NCI-H2107 (cell line): ENCODE data around the gene MZB1.
"Not testable (repeated sequence)": the region's sequence is repeated elsewhere in the genome, so short reads cannot be mapped to it uniquely, and the experiment has no call there.

Source experiments
- DNase-seq: peaks from one replicate; lab custom pipeline; 2025; lab: John Stamatoyannopoulos, UW

MZB1 gene

GRCh38 chr5:139391570-139392323, 2.0 kb upstream of the MZB1 start:
- DNase-seq = no peak

GRCh38 chr5:139390639-139391569, 1.2 kb upstream of the MZB1 start:
- no peak for DNase-seq

DNA sequence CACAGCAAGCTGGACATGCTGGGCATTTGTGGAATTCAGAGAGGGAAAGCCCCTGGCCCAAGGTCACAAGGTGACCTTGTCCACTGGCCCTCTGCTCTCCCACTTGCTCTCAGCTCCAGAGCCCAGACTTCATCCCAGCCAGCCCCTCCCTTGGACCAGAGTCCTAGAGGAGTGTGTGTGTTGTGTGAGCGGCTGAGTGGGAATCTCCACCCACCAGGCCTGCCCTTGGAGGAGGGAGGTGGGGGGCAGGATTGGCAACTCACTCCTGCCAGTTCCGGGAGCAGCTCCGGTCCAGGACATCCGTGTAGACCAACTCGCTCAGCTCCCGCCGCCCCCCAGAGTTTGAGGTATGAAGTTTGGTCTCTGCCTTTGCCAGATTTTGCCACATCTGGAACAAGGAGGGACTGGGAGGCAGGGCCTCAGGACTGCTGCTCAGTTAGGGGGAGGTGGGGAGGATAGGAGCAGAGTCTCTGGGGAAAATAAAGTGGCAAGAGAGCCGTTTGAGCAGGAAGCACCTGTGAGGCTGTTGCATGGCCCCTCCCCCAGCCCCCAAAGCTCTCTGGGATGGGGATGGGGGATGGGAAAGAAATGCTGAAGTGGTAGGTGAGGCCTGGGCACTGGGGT, 1.4 kb downstream of the MZB1 start:
- no peak for DNase-seq

DNA sequence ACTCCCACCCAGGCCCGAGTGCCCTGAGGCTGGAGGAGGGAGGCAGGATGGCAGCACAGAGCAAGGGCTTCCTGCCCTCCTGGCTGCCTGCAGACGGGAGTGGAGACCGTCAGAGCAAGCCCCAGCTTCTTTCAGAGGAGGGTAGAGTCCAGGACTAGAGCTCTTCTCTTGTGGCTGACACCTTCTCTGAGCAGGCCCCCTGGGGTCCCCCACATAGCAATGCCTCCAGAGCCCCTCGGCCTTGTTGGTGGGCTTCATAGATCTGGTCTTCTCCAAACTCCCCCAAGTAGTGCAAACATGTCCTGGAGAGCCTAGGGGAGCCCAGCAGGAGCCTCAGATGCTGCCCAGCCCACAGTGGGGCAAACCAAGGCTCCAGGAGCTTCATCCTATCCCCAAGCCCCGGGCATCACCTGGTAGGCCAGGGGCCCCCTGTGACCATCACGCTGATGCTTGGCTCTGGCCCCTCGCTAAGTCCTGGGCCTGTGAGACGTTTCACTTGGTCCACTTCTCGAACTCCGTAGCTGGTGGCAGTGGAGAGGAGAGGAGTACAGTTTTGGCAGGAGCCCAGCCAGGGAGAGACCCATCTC, 2.0 kb downstream of the MZB1 start:
- DNase-seq = no peak

GRCh38 chr5:139386956-139387355, 2.8 kb downstream of the MZB1 start:
- not testable (repeated sequence) for DNase-seq

DNA sequence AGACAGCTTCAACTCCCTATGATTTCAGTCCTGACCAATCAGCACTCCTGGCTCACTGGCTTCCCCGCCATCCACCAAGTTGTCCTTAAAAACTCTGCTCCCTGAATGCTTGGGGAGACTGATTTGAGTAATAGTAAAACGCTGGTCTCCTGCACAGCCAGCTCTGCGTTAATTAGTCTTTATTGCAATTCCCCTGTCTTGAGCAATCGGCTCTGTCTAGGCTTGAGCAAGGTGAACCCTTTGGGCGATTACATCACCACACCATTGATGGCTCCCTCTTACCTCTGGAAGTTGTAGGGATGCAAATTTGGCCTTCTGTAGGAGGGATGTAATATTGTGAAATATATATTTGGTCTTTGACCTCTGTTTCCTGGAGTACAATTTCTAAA, 3.7 kb downstream of the MZB1 start:
- DNase-seq = no peak

DNA sequence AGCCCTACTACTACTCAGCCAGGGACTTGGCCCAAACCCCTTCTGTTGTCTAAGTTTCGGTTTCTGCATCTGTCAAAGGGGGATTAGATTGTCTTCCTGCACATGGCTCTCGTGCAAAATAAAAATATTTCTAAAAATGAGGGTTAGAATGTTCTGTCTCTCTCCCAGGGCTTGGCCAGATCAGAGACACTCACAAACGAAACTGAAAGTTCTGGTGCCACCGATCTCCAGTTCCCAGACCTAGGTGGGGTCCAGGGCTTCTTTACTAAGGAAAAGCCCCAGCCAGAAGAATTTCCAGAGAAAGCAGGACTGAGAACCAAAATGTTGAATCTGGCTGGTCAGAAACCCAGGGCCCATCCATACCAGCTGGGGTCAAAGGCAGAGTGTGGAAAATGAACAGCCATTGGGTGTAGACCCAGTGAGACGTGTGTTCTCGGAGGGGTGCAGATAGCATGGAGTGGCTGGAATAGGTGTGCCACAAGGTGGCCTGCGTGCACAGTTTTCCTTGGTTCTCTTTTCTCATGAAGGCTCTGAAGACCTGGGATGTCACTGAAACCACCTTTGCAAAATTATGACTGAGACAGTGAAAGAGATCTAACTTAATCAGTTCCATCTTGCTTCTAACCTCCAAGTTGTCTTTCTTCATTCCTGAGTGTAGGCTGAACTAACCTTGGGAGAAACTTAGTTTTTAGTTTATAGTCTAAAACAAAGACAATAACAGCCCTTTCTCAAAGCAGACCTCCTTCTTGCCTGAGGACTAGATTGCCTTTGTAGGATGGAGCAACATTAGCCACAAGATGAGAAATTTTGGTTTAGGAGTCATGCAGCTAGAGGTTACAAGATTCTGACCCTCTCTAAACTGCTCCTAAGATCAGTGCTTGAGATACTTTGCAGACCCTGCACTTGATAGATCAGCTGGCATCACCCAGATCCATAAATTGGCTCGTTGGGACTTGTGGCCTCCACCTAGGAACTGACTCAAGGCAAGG, 4.4 kb downstream of the MZB1 start:
- DNase-seq = no peak

GRCh38 chr5:139384591-139385051, 5.1 kb downstream of the MZB1 start:
- no peak for DNase-seq

- no peak for DNase-seq
These were observed 5.6 kb downstream of the MZB1 start for GRCh38 chr5:139383993-139384590.

DNA sequence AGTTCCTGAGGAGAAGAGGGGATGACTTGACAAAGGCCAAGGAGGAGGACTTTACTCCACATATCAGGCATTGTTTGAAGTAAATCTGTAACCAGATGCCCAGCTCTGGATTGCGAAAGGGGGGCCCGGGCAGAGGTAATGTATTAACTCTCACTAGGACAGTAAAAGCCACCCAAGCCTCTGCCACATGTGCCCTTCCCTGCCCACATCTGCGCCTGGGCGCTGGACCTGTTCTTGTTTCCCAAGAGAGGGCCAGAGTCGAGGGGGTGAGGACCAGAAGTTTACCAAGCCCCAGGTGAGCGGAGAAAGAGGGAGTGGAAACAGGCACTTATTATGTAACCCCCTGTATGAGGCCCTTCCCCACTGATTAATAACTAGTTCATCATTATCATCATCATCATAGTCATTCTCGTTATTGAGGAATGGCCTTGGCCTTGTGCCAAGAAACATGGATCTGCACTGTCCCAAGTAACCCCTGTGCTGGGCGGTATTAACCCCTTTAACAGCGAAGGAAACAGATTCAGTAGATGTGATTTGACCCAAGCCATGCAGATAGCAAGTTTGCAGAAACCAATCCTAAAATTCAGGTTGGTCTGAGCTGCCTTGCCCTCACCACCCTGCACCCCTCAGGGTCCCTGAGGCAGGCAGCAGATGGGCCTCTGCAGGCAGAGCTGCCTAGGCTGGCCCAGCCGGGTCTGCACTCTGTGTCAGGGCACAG, 6.3 kb downstream of the MZB1 start, which contains the start of gene SLC23A1:
TSS of gene SLC23A1 (minus strand) at position 23 of the 718 bp plus-strand sequence. CDS start 44 bp downstream, outside the sequence.
- DNase-seq = no peak

DNA sequence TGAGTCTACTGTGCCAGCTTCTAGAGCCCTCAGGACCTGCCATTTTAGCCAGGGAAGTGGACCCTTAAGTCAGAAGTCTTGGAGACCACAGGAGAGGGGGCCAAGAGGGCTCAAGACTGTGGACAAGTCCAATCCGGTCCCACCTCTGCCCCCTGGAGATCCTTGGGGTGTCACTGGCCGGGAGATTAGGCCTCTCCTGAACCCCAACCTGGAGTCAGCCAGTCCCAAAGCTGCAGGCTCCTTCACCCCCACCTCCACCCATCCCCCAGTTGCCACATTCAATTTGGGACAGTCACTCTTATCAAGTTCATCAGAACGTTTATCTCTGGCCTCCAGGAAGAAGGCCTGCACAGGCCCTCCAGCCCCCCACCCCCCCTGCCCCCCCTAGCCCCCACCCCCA, 6.9 kb downstream of the MZB1 start:
- no peak for DNase-seq

GRCh38 chr5:139381837-139382761, 7.6 kb downstream of the MZB1 start:
- no peak for DNase-seq

GRCh38 chr5:139379626-139380449, 9.9 kb downstream of the MZB1 start:
- DNase-seq = no peak

DNA sequence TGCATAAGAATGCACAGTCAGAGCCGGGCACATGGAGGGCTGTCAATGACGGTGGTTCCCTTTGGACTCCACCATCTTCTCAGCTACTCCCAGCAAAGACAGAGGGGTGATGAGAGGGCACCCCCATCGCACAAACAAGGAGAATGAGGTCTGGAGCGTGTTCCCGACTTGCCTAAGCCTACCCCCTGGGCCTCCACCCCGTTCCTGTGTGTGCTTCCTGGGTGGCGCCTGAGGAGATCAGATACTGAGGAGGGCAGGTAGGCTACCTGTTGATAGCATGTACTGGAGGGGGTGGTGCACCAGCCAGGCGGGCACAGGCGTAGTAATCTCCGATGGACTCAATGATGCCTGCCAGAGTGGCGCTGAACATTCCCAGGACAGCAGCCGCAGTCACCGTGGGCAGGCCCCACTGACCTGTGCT, 10.8 kb downstream of the MZB1 start:
- no peak for DNase-seq

DNA sequence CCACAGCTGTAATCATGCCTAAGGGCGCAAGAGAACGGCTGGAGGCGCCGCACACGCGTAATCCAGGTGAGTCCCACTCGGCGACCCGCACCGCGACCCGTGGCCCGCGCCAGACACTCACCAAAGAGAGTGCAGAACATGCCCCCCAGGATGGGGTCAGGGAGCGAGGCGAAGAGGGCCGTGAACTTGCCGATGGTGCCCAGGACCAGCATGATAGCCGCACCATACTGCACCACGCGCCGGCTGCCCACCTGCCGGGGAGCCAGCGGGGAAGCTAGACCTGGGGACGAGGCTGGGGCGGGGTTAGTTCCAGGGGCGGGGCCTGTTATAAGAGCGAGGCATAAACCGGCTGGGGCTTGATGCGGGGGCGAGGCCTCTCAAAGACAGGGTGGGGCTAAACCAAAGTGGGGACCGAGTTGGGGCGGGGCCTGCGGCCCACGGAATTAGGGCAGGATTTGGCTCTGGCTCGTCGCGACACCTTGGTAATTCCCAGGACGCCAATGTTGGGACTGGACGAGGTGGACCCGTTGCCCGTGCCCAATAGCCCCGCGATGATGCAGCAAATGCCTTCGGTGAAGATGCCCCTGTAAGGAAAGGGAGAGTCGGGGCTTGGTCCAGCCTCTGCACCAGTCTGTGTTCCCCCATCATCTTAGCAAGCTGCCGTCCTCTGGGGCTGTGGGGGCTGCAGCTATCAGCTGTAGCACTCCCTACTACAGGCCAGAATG, 11.4 kb downstream of the MZB1 start:
- DNase-seq = no peak

- no peak for DNase-seq
These were observed 12.5 kb downstream of the MZB1 start for GRCh38 chr5:139377226-139377625.

GRCh38 chr5:139376364-139376763, 13.3 kb downstream of the MZB1 start:
- no peak for DNase-seq
